ENCODE measurements around the gene PKD1.
"Not testable (repeated sequence)": the region's sequence is repeated elsewhere in the genome, so short reads cannot be mapped to it uniquely, and the experiment has no call there.

DNA sequence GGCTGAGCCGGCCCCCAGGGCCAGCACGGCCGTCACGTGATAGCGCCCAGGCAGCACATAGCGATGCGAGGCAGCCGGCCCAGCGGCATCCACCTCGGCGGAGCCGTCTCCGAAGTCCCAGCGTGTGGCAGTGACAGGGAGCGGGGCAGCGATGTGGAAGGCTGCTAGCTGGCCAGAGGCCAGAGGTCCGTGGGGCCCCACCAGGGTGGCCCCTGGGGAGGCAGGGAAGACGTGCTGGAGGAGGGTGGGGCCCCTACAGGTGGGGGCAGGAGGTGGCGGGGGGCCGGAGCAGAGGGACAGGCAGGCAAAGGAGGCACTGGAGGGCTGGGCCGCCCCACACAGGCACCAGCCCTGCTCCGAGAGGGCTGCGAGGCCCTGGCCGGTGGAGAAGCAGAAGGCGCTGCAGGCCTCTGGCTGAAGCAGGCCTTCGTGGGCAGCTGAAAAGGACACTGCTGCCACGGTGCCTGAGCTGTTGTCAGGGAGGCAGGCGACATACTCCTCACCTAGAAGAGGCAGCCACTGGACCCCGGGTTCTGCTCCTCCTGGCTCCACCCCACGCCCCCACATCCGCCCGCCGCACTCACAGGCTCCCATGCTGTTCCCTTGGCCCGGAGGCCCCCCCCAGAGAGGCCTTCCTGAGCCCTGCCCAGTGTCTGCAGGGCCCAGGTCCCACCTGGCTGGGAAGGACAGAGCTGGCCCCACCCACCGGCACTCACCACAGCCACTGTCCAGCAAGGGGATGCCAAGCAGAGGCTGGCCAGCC lies 17.6 kb downstream of the PKD1 start:
- TF ChIP-seq, protein P1, sequence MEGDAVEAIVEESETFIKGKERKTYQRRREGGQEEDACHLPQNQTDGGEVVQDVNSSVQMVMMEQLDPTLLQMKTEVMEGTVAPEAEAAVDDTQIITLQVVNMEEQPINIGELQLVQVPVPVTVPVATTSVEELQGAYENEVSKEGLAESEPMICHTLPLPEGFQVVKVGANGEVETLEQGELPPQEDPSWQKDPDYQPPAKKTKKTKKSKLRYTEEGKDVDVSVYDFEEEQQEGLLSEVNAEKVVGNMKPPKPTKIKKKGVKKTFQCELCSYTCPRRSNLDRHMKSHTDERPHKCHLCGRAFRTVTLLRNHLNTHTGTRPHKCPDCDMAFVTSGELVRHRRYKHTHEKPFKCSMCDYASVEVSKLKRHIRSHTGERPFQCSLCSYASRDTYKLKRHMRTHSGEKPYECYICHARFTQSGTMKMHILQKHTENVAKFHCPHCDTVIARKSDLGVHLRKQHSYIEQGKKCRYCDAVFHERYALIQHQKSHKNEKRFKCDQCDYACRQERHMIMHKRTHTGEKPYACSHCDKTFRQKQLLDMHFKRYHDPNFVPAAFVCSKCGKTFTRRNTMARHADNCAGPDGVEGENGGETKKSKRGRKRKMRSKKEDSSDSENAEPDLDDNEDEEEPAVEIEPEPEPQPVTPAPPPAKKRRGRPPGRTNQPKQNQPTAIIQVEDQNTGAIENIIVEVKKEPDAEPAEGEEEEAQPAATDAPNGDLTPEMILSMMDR (IDR thresholded peaks at IDR 0.05): not testable (repeated sequence)
- TF ChIP-seq POLR2A (IDR thresholded peaks at IDR 0.05): not testable (repeated sequence)
